ENCODE data around the gene SAE1. TPM values are rescaled to one million over a fixed set of nuclear protein-coding genes. Genes with fewer than 3 reads are reported as not detected.

The SAE1 gene
- total and polyA plus RNA-seq, 2 experiments from 2014 or later: 115 to 236 TPM

GRCh38 chr19:47239610-47240296 lies 109.1 kb downstream of the SAE1 start:
- Histone ChIP-seq H3K4me3 (peak overlapping the region; percentile 73), H3F3A (replicated peaks; ENCODE audit: low read depth) (peaks cover 43% of the 10 kb centered on the region), H3K79me2 (replicated peaks; ENCODE audit: insufficient read depth) (no peaks in the 10 kb centered on the region), H3K36me3 (ENCODE audit: insufficient read depth) (no peaks in the 10 kb centered on the region), H2AFZ (no peak overlapping the region), H3K4me2 (peak overlapping the region; percentile 90), H3K4me1 (ENCODE audit: insufficient read depth) (peaks cover 23% of the 10 kb centered on the region), H4K20me1 (replicated peaks; ENCODE audit: insufficient read depth) (no peaks in the 10 kb centered on the region), H3K9me2 (ENCODE audit: insufficient read depth) (no peaks in the 10 kb centered on the region), H3K27me3 (ENCODE audit: insufficient read depth) (peaks cover 41% of the 10 kb centered on the region), H3K27ac (ENCODE audit: low read depth) (no peak overlapping the region)
- Mint-ChIP-seq H3K9me3 (peaks cover 3% of the 10 kb centered on the region; the same call in 2 of the 3 replicates), H3K4me3 (peak overlapping the region; percentile 51), H3K4me1 (peaks cover 21% of the 10 kb centered on the region), H3K36me3 (ENCODE audit: low read depth) (peaks cover 6% of the 10 kb centered on the region; the same call in 1 of the 3 replicates), H3K27me3 (ENCODE audit: insufficient read depth, low read depth, poor library complexity) (peaks cover 25% of the 10 kb centered on the region), H3K27ac (no peak overlapping the region)
- DNase-seq (ENCODE audit: low spot score) (peak; percentile 84), ATAC-seq (peak; percentile 33)
- TF ChIP-seq NANOG (IDR thresholded peaks at IDR 0.05; ENCODE audit: borderline replicate concordance) (no peak), ZNF462 (CRISPR knock-in tag; IDR thresholded peaks at IDR 0.05) (no peak), EZH2phosphoT487 (IDR thresholded peaks at IDR 0.05; ENCODE audit: unreplicated experiment) (no peak), JUNB (IDR thresholded peaks at IDR 0.05; ENCODE audit: unreplicated experiment) (no peak), EZH2 (IDR thresholded peaks at IDR 0.05; ENCODE audit: low read depth, unreplicated experiment) (no peak), CREB1 (CRISPR knock-in tag; IDR thresholded peaks at IDR 0.05; ENCODE audit: low read depth) (no peak), POLR2AphosphoS5 (IDR thresholded peaks at IDR 0.05; ENCODE audit: low read depth) (no peak), ZNF331 (CRISPR knock-in tag; IDR thresholded peaks at IDR 0.05; ENCODE audit: low read depth) (no peak), CTCF (conservative IDR thresholded peaks at IDR 0.05; ENCODE audit: low read depth in 2 of 2) (no peak), ETS1 (IDR thresholded peaks at IDR 0.05) (no peak), ZNF114 (CRISPR knock-in tag; IDR thresholded peaks at IDR 0.05) (no peak), STAT1 (IDR thresholded peaks at IDR 0.05; ENCODE audit: unreplicated experiment) (no peak)

Data from GM23338 (cell line).